Lower lobe of right lung (tissue), 2 donors: Measurements from ENCODE around the gene ARHGAP24. TPM values are rescaled to one million over a fixed set of nuclear protein-coding genes. Genes with fewer than 3 reads are reported as not detected.

ENCODE experiments used
- ATAC-seq, 2 donors: fragments of 200-7000 bp; cut with Tn5 transposase; one replicate each; pipeline ENCODE4 v1.9.1; 2020 to 2022; ENCODE audit warnings: mild to moderate bottlenecking in 2 of 2, moderate library complexity in 2 of 2
- DNase-seq: peaks from one replicate; pipeline ENCODE4 v3.0.0-alpha.2; 2020
- H3K27ac ChIP-seq: fragments of 200-600 bp; one replicate; pipeline ENCODE4 v1.8.0; 2022
- H3K27me3 ChIP-seq: fragments of 200-600 bp; one replicate; pipeline ENCODE4 v1.8.0; 2022; ENCODE audit warnings: low read depth
- H3K36me3 ChIP-seq: fragments of 200-600 bp; one replicate; pipeline ENCODE4 v1.8.0; 2022; ENCODE audit warnings: mild to moderate bottlenecking
- H3K4me1 ChIP-seq: fragments of 200-600 bp; one replicate; pipeline ENCODE4 v1.8.0; 2022
- H3K4me3 ChIP-seq: fragments of 200-600 bp; one replicate; pipeline ENCODE4 v1.8.0; 2022; ENCODE audit warnings: mild to moderate bottlenecking
- H3K9me3 ChIP-seq: fragments of 200-600 bp; one replicate; pipeline ENCODE4 v1.8.0; 2022
- CTCF ChIP-seq: fragments of 200-600 bp; IDR thresholded peaks from one replicate; pipeline ENCODE4 v1.8.0; 2022; ENCODE audit warnings: antibody characterized with exemption, mild to moderate bottlenecking
- intact Hi-C: fragments of 100-400 bp; cut with DNase I; formaldehyde crosslinking; loops from one replicate; pipeline ENCODE4 v1.11.0; 2022
- total RNA-seq: library from RNA; stranded (reverse); fragmentation: NEBNext Ultra II Directional; extraction: Animal tissue kit (Norgen Biotek cat#: 25700); gene quantifications from one replicate; pipeline ENCODE4 v1.2.1, GENCODE V29; 2021
- donor health status: DM: no; HTN: yes; CAD: no; lungs with severe emphysema.

The ARHGAP24 gene
- total RNA-seq, 1 donor from 2014 or later, result 28.7 TPM

- H3K4me3 ChIP-seq, result no peak overlapping the region
- no peaks in the 10 kb centered on the region for H3K4me1 ChIP-seq
- H3K9me3 ChIP-seq, result no peaks in the 10 kb centered on the region
- DNase-seq (no peak), ATAC-seq (no peak)
- TF ChIP-seq CTCF, result no peak
- H3K27me3 ChIP-seq, result no peaks in the 10 kb centered on the region
- no peak overlapping the region for H3K27ac ChIP-seq
- intact Hi-C loops, result no loop called here
- H3K36me3 ChIP-seq, result no peaks in the 10 kb centered on the region
Observed at GRCh38 chr4:85854546-85854945, 379.6 kb downstream of the ARHGAP24 start.

- H3K27ac ChIP-seq, result no peak overlapping the region
- no peak overlapping the region for H3K4me3 ChIP-seq
- H3K4me1 ChIP-seq, result no peaks in the 10 kb centered on the region
- no peaks in the 10 kb centered on the region for H3K9me3 ChIP-seq
- H3K27me3 ChIP-seq, result no peaks in the 10 kb centered on the region
- intact Hi-C loops, result no loop called here
- TF ChIP-seq CTCF, result no peak
- DNase-seq, result no peak
- H3K36me3 ChIP-seq, result no peaks in the 10 kb centered on the region
- ATAC-seq, result no peak
Observed at GRCh38 chr4:85860066-85860740, 385.3 kb downstream of the ARHGAP24 start.

- intact Hi-C loops, result no loop called here
- ATAC-seq, result no peak
Observed at GRCh38 chr4:85861064-85861765, 386.3 kb downstream of the ARHGAP24 start.

GRCh38 chr4:85862896-85863295 is 387.9 kb downstream of the ARHGAP24 start:
- intact Hi-C loops, result no loop called here
- no peaks in the 10 kb centered on the region for H3K27me3 ChIP-seq
- no peaks in the 10 kb centered on the region for H3K9me3 ChIP-seq
- DNase-seq (no peak), ATAC-seq (no peak)
- no peak overlapping the region for H3K4me3 ChIP-seq
- no peaks in the 10 kb centered on the region for H3K36me3 ChIP-seq
- TF ChIP-seq CTCF, result no peak
- H3K4me1 ChIP-seq, result no peaks in the 10 kb centered on the region
- H3K27ac ChIP-seq, result no peak overlapping the region

More at GRCh38 chr4:85861064-85861765, 386.3 kb downstream of the ARHGAP24 start:
- no peak overlapping the region for H3K4me3 ChIP-seq
- no peaks in the 10 kb centered on the region for H3K36me3 ChIP-seq
- H3K27me3 ChIP-seq, result no peaks in the 10 kb centered on the region
- no peaks in the 10 kb centered on the region for H3K9me3 ChIP-seq
- H3K4me1 ChIP-seq, result no peaks in the 10 kb centered on the region
- no peak overlapping the region for H3K27ac ChIP-seq
- TF ChIP-seq CTCF, result no peak
- DNase-seq, result no peak

GRCh38 chr4:85864259-85865205 is 389.6 kb downstream of the ARHGAP24 start:
- Histone ChIP-seq H3K4me3 (no peak overlapping the region), H3K27ac (no peak overlapping the region), H3K4me1 (no peaks in the 10 kb centered on the region), H3K36me3 (no peaks in the 10 kb centered on the region), H3K27me3 (no peaks in the 10 kb centered on the region), H3K9me3 (no peaks in the 10 kb centered on the region)
- no peak for TF ChIP-seq CTCF
- intact Hi-C loops, result no loop called here
- DNase-seq, result no peak
- ATAC-seq, result no peak
